ENCODE data around the gene LAMC1.

Gene LAMC1

GRCh38 chr1:183021405-183022201 lies 1.6 kb upstream of the LAMC1 start:
- DNase-seq = no peak

- peak; percentile 64 for DNase-seq
Measured at GRCh38 chr1:183022202-183023145, 746 bp upstream of the LAMC1 start.

GRCh38 chr1:183023601-183024316 lies 539 bp downstream of the LAMC1 start:
- DNase-seq = peak; percentile 70

GRCh38 chr1:183024317-183025009 lies 1.2 kb downstream of the LAMC1 start:
- DNase-seq = no peak

GRCh38 chr1:183025010-183025337 lies 1.8 kb downstream of the LAMC1 start:
- no peak for DNase-seq

- DNase-seq = no peak
Measured at GRCh38 chr1:183025782-183026774, 2.9 kb downstream of the LAMC1 start.

GRCh38 chr1:183027031-183027430 lies 3.8 kb downstream of the LAMC1 start:
- DNase-seq = no peak

GRCh38 chr1:183027791-183028190 lies 4.6 kb downstream of the LAMC1 start:
- DNase-seq = no peak

GRCh38 chr1:183029591-183030000 lies 6.4 kb downstream of the LAMC1 start:
- no peak for DNase-seq

- DNase-seq = no peak
Measured at GRCh38 chr1:183030053-183030452, 6.8 kb downstream of the LAMC1 start.

GRCh38 chr1:183032122-183032921 lies 9.1 kb downstream of the LAMC1 start:
- DNase-seq = no peak

GRCh38 chr1:183033205-183033604 lies 10.0 kb downstream of the LAMC1 start:
- no peak for DNase-seq

- DNase-seq = no peak
Measured at GRCh38 chr1:183034682-183035081, 11.5 kb downstream of the LAMC1 start.

- DNase-seq = no peak
Measured at GRCh38 chr1:183038333-183038866, 15.2 kb downstream of the LAMC1 start.

GRCh38 chr1:183038913-183039312 lies 15.7 kb downstream of the LAMC1 start:
- no peak for DNase-seq

- no peak for DNase-seq
Measured at GRCh38 chr1:183039330-183039729, 16.1 kb downstream of the LAMC1 start.

GRCh38 chr1:183039985-183040447 lies 16.8 kb downstream of the LAMC1 start:
- DNase-seq = no peak

GRCh38 chr1:183040547-183040971 lies 17.3 kb downstream of the LAMC1 start:
- no peak for DNase-seq

GRCh38 chr1:183043254-183043653 lies 20.0 kb downstream of the LAMC1 start:
- no peak for DNase-seq
